ENCODE results near the gene DNAJB1. TPM values are rescaled to one million over a fixed set of nuclear protein-coding genes. Genes with fewer than 3 reads are reported as not detected.
A peak's percentile ranks its signal among the peaks of the same experiment; 100 is the strongest.
"Not testable (repeated sequence)": the region's sequence is repeated elsewhere in the genome, so short reads cannot be mapped to it uniquely, and the experiment has no call there.

The DNAJB1 gene
- 100 to 1,000 TPM in 1 of 2 experiments, 10 to 100 TPM in 1; 86.0 to 103 TPM for total RNA-seq

- Mint-ChIP-seq H3K4me1 (peaks cover 65% of the 10 kb centered on the region), H3K9me3 (ENCODE audit: low read depth) (no peaks in the 10 kb centered on the region), H3K36me3 (peaks cover 34% of the 10 kb centered on the region), H3K27ac (peak within 1 kb of the TSS; percentile 93), H3K4me3 (peak within 1 kb of the TSS; percentile 83), H3K27me3 (no peaks in the 10 kb centered on the region)
- CTCF ChIA-PET = interaction anchor here (0.7 to 4.5 kb wide), 10 partner anchors 12 to 381 kb away, joined by 3 to 73 read pairs (median 3); partner anchors contain the start of genes ADGRE5, ASF1B and NDUFB7
- peak; percentile 69 for ATAC-seq
- peak; percentile 82 for DNase-seq
Measured at GRCh38 chr19:14517840-14518505, at the start of gene DNAJB1. DNAJB1 (minus strand) TSS chr19:14518397; CDS start chr19:14518349, 48 bp downstream.

GRCh38 chr19:14567079-14567478 is 48.9 kb upstream of the DNAJB1 start:
- Mint-ChIP-seq H3K27ac (peak overlapping the region; percentile 17), H3K36me3 (peaks cover 4% of the 10 kb centered on the region), H3K4me1 (peaks cover 47% of the 10 kb centered on the region), H3K4me3 (no peak overlapping the region), H3K27me3 (no peaks in the 10 kb centered on the region), H3K9me3 (ENCODE audit: low read depth) (no peaks in the 10 kb centered on the region)
- DNase-seq = no peak
- no peak for ATAC-seq
- CTCF ChIA-PET = no interaction called here

GRCh38 chr19:14566712-14567077 is 48.5 kb upstream of the DNAJB1 start:
- no peak for ATAC-seq
- Mint-ChIP-seq H3K36me3 (peaks cover 4% of the 10 kb centered on the region), H3K27me3 (no peaks in the 10 kb centered on the region), H3K9me3 (ENCODE audit: low read depth) (no peaks in the 10 kb centered on the region), H3K4me1 (peaks cover 44% of the 10 kb centered on the region), H3K4me3 (no peak overlapping the region), H3K27ac (peak overlapping the region; percentile 17)
- no peak for DNase-seq
- CTCF ChIA-PET = no interaction called here

- Mint-ChIP-seq H3K27ac (no peak overlapping the region), H3K27me3 (no peaks in the 10 kb centered on the region), H3K4me1 (peaks cover 43% of the 10 kb centered on the region), H3K36me3 (peaks cover 4% of the 10 kb centered on the region), H3K9me3 (ENCODE audit: low read depth) (no peaks in the 10 kb centered on the region), H3K4me3 (no peak overlapping the region)
- CTCF ChIA-PET = interaction anchor here (0.9 kb wide), 1 partner anchor 61 kb away, joined by 3 read pairs; no protein-coding TSS in a partner anchor
- ATAC-seq (no peak), DNase-seq (no peak)
Measured at GRCh38 chr19:14565765-14566711, 47.8 kb upstream of the DNAJB1 start.

- no peak for DNase-seq
- Mint-ChIP-seq H3K27ac (no peak overlapping the region), H3K27me3 (no peaks in the 10 kb centered on the region), H3K4me1 (peaks cover 39% of the 10 kb centered on the region), H3K9me3 (ENCODE audit: low read depth) (no peaks in the 10 kb centered on the region), H3K36me3 (peaks cover 4% of the 10 kb centered on the region), H3K4me3 (no peak overlapping the region)
- no peak for ATAC-seq
- CTCF ChIA-PET = interaction anchor here (0.9 kb wide), 1 partner anchor 60 kb away, joined by 3 read pairs; no protein-coding TSS in a partner anchor
Measured at GRCh38 chr19:14565298-14565679, 47.1 kb upstream of the DNAJB1 start.

GRCh38 chr19:14564652-14565297 is 46.6 kb upstream of the DNAJB1 start:
- H3K27ac Mint-ChIP-seq = peak overlapping the region; percentile 40
- H3K4me1 Mint-ChIP-seq = peaks cover 39% of the 10 kb centered on the region
- DNase-seq; H3K9me3 Mint-ChIP-seq (ENCODE audit: low read depth); H3K36me3 Mint-ChIP-seq; H3K27me3 Mint-ChIP-seq; H3K4me3 Mint-ChIP-seq: not testable (repeated sequence)
- peak; percentile 7 for ATAC-seq
- CTCF ChIA-PET = interaction anchor here (0.9 kb wide), 1 partner anchor 59 kb away, joined by 3 read pairs; no protein-coding TSS in a partner anchor

- Mint-ChIP-seq H3K27ac (no peak overlapping the region), H3K4me3 (no peak overlapping the region), H3K9me3 (ENCODE audit: low read depth) (no peaks in the 10 kb centered on the region), H3K36me3 (peaks cover 4% of the 10 kb centered on the region), H3K4me1 (peaks cover 33% of the 10 kb centered on the region), H3K27me3 (no peaks in the 10 kb centered on the region)
- DNase-seq = peak; percentile 79
- peak; percentile 76 for ATAC-seq
- CTCF ChIA-PET = interaction anchor here (1.1 kb wide), 1 partner anchor 27 kb away, joined by 3 read pairs; no protein-coding TSS in a partner anchor
Measured at GRCh38 chr19:14563989-14564651, 45.9 kb upstream of the DNAJB1 start.

- ATAC-seq (no peak), DNase-seq (no peak)
- H3K27ac Mint-ChIP-seq = no peak overlapping the region
- peaks cover 33% of the 10 kb centered on the region for H3K4me1 Mint-ChIP-seq
- CTCF ChIA-PET = interaction anchor here (1.1 kb wide), 1 partner anchor 27 kb away, joined by 3 read pairs; no protein-coding TSS in a partner anchor
- H3K36me3 Mint-ChIP-seq = peaks cover 4% of the 10 kb centered on the region
- H3K4me3 Mint-ChIP-seq = no peak overlapping the region
- no peaks in the 10 kb centered on the region for H3K9me3 Mint-ChIP-seq (ENCODE audit: low read depth)
- no peaks in the 10 kb centered on the region for H3K27me3 Mint-ChIP-seq
Measured at GRCh38 chr19:14563590-14563926, 45.4 kb upstream of the DNAJB1 start.

GRCh38 chr19:14562660-14563589 is 44.7 kb upstream of the DNAJB1 start:
- peaks cover 29% of the 10 kb centered on the region for H3K4me1 Mint-ChIP-seq
- peaks cover 4% of the 10 kb centered on the region for H3K36me3 Mint-ChIP-seq
- no peaks in the 10 kb centered on the region for H3K9me3 Mint-ChIP-seq (ENCODE audit: low read depth)
- DNase-seq (no peak), ATAC-seq (no peak)
- no peaks in the 10 kb centered on the region for H3K27me3 Mint-ChIP-seq
- no peak overlapping the region for H3K4me3 Mint-ChIP-seq
- H3K27ac Mint-ChIP-seq = no peak overlapping the region
- CTCF ChIA-PET = interaction anchor here (1.0 to 1.6 kb wide), 3 partner anchors 8 to 122 kb away, joined by 3 to 4 read pairs (median 3); partner anchors contain the start of gene NDUFB7

- Mint-ChIP-seq H3K9me3 (ENCODE audit: low read depth) (no peaks in the 10 kb centered on the region), H3K4me1 (peaks cover 19% of the 10 kb centered on the region), H3K36me3 (peaks cover 4% of the 10 kb centered on the region), H3K4me3 (no peak overlapping the region), H3K27me3 (no peaks in the 10 kb centered on the region), H3K27ac (no peak overlapping the region)
- no peak for ATAC-seq
- DNase-seq = no peak
- CTCF ChIA-PET = interaction anchor here (1.0 to 1.6 kb wide), 2 partner anchors 10 to 123 kb away, joined by 3 to 4 read pairs; partner anchors contain the start of gene NDUFB7
Measured at GRCh38 chr19:14561847-14562351, 43.7 kb upstream of the DNAJB1 start.

GRCh38 chr19:14561249-14561648 is 43.1 kb upstream of the DNAJB1 start:
- Mint-ChIP-seq H3K9me3 (ENCODE audit: low read depth) (no peaks in the 10 kb centered on the region), H3K4me1 (peaks cover 21% of the 10 kb centered on the region), H3K4me3 (no peak overlapping the region), H3K36me3 (peaks cover 4% of the 10 kb centered on the region), H3K27ac (no peak overlapping the region), H3K27me3 (no peaks in the 10 kb centered on the region)
- ATAC-seq (no peak), DNase-seq (no peak)
- CTCF ChIA-PET = interaction anchor here (1.6 kb wide), 1 partner anchor 124 kb away, joined by 3 read pairs; no protein-coding TSS in a partner anchor

- Mint-ChIP-seq H3K4me1 (peaks cover 23% of the 10 kb centered on the region), H3K27me3 (no peaks in the 10 kb centered on the region), H3K9me3 (ENCODE audit: low read depth) (no peaks in the 10 kb centered on the region), H3K27ac (no peak overlapping the region), H3K36me3 (peaks cover 4% of the 10 kb centered on the region), H3K4me3 (no peak overlapping the region)
- DNase-seq (no peak), ATAC-seq (no peak)
- CTCF ChIA-PET = no interaction called here
Measured at GRCh38 chr19:14560776-14561108, 42.5 kb upstream of the DNAJB1 start.

Data from activated CD8-positive, alpha-beta memory T cell treated with anti-CD3 and anti-CD28 coated beads, Interleukin-2, amount 10 ng/mL, durations not matched to agents 7 days and 5 days (primary cell).